Inferior parietal cortex (tissue), 1 donor: ENCODE measurements around the gene TMEM72.
A peak's percentile ranks its signal among the peaks of the same experiment; 100 is the strongest.
"Not testable (repeated sequence)": the region's sequence is repeated elsewhere in the genome, so short reads cannot be mapped to it uniquely, and the experiment has no call there.

Experiments
- DNase-seq: peaks from one replicate; pipeline ENCODE4 v3.0.0-alpha.2; 2016; ENCODE audit errors: extremely low spot score

TMEM72 gene

DNA sequence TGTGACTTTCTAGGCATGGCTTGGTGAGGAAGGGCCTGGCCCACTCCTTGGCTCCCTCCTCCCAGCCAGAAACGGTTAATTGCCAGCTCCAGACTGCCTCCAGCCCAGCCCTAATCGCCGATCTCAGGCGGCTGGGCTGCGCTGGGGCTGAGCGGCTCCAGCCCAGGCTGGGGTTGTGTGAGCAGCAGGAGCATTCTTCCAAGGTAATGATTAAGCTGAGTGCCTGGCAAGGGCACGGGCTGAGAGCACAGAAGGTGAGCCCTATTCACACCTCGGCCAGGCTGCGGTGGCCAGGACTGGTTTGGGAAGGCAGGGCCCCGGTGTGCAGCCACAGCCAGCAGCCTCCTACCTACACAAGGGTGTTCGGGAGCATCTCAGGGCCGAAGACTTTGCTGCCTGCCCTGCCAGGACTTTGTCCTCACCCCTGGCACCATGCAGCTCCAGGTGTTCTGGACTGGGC is at the start of gene TMEM72:
Gene TMEM72 (plus strand): TSS at position 257 of the 460 bp plus-strand sequence. CDS start 176 bp downstream, at position 433.
- no peak for DNase-seq

DNA sequence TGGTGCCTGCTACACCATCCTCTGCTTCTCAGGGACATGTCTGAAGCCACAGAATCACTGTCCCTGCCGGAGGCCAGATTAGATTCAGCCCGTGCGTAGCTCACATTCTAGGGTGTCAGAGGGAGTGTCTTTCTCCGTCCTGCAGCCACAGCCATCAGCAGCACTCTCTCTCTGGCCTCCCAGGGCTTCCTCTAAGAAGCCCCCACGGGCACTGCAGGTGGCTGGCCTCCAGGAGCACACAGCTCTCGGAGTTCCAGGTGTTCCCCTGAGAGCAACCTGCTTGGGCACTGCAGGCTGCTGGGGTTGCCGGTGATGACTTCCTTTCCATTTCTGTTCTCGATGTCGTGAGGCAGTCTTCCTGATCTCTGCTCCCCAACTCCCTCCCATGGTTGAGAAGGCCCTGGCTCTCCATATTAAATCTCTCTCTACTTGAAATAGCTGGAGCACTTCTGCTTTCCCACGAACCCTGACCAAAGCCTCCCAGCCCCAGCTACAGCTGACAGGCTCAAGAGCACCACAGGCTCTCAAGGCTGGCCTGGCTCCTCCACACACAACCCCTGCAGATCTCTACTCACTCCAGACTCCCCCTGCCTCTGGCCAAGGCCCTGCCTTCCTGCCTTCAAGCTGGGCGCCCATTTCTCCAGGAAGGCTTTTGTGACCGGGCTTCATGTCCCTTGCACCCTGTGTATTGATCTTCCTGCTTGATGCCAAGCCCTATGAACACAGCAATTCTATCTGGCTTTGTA is 49.0 kb upstream of the TMEM72 start:
- no peak for DNase-seq

DNA sequence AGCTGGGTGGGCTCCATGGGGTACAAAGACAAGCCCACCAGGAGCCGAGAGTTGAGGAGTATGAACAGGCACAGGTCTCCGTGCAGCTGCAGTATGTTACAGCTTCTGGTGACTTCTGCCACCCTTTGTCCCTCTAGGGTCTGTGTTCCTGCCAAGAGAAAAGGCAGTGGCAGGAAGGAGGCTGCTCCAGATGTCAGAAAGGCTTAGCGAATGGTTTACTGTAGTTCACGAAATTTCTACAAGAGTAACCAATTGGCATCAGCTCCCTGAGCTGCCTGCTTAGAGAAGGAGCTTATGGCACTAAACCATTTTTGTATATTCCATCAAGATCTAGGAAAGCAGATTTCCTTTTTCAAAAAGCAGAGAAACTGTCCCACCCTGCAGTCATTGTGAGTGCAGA is 48.2 kb upstream of the TMEM72 start:
- DNase-seq: no peak

DNA sequence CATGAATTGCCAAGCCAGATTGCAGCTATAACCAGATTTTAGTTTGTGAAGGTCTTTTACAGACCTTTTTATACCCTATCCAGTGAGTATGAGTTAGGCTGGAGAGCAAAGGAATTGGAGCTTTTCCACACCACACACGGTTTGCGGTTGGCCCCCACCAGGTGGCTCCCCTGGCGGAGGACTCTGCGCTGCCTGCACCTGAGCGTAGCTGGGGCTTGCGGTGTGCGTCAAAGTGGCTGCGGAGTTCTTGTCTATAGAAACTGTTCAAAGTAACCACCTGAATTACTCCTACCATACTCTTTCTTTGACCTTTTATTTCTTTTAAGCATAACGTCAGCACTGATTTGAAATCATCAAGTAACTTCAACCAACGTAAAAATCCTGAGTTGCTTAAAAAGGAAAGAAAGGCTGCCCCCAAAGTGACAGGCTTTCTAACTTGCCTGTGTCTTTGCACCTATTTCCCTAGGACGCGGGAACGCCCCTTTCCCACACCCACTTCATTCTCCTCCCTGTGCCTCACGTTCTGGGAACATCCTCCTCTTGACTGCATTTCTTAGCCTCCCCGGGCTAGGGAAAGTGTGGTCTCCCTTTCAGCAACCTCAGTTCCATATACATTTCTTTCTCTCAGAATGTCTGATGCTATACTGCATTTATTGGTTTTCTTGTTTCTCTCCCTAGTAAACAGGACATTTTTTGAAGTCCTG is 47.6 kb upstream of the TMEM72 start:
- no peak for DNase-seq

DNA sequence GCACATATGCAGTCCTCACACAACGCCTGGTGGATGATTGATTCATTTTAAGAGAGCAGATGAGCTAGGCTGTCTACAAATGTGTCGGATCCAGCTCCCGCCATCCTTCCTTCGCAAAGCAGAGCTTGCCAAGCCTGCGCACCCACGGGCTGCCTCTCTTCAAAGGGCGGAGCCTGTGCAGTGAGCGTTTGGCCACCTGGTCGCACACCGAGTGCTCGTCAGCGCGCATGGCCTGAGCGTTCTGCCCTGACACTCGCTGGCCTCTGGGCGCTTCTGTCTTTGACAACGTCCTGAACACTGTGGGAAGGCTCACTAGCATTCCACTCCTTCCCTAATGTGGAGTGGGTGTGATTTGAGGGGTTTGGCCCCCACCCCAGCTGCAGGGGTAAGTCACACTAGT is 47.1 kb upstream of the TMEM72 start:
- peak; percentile 40 for DNase-seq

DNA sequence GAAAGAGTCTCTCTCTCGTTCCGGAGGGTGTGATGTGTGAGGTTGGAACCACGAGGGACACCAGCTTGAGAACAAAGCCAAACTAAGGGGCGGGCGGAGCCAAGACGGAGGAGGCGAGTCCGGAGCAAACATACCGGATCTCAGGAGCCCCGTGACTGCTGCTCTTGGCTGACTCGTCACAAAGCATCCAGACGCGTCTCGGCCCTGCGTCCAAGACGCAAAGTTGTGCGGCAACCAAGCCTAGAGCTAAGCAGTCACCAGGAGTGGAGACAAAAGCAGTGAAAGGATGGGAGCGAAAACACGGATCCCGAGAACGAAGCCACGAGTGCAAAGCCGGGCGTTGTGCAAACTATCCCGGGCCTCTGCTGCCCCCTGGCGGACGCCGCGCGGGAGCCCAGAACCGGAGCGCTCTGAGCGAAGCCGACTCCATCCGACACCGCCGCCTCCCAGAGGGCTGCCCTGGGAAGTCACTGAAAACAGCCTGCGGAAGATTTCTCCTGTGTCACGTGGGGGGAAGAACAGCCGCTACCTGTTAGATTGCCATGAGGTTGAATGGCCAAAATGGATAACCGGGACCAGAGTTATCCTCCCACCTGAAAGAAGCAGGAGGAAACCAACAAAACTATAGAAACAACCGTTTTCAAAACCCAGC is 46.4 kb upstream of the TMEM72 start:
- DNase-seq: peak; percentile 95

DNA sequence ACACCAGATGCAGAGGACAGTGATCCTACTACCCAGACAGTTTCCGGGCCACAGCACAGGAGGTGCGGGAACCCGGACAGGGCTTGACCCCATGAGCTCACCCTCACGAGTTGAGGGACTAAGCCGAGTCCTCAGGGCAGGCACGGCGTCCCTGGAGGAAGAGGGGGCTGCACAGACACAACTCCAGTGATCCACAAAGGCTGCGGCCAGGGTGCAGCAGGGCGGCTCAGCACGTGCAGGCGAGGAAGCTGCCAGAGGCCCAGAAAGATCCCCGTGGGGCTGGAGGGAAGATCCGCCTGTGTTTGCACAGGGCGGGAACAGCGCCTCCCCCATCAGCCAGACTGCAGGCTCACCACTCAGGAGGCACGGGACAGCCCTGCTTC is 45.9 kb upstream of the TMEM72 start:
- DNase-seq: no peak

DNA sequence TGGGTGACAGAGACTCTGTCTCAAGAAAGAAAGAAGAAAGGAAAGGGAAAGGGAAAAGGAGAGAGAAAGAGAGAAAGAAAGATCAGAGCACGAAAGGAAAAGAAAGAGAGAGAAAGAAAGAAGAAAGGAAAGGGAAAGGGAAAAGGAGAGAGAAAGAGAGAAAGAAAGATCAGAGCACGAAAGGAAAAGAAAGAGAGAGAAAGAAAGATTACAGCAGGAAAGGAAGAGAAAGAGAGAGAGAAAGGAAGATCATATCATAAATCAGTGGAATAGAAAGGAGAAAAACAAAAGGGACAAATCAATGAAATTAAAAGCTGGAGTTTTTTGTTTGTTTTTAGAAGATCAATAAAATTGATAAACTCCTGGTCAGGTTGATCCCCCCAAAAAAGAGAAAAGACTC is 44.8 kb upstream of the TMEM72 start:
- DNase-seq: not testable (repeated sequence)

DNA sequence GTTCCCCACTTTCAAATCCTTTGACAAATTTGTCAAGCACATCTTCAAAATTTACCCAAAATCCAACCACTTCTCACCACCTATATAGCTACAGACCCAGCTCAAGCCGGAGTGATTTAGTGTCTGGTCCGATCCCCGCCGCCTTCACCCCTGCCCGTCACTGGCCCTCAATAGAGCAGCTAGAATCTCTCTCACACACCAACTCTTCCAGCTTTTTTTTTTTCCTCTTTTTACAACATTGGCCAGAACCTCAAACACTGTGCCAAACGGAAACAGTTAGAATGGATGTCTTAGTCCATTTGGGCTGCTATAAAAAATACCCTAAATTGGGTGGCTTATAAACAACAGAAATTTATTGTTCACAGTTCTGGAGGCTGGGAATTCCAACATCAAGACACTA is 41.1 kb upstream of the TMEM72 start:
- no peak for DNase-seq

DNA sequence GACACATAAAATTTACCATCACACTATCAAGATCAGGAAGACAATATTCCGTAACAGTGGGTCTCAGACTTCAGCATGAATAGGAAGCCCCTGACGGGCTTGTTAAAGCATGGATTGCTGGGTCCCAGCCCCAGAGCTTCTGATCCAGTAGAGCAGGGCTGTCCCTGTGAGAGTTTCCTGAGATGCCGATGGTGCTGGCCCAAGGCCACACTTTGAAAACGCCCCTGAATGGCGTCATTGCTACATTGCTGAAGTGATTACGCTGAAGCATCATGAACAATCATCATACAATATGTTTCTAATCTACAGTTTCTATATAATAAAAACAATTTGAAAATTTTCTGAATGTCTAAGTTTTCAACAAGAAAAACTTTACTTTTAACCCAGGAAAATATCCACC is 38.0 kb upstream of the TMEM72 start:
- no peak for DNase-seq

DNA sequence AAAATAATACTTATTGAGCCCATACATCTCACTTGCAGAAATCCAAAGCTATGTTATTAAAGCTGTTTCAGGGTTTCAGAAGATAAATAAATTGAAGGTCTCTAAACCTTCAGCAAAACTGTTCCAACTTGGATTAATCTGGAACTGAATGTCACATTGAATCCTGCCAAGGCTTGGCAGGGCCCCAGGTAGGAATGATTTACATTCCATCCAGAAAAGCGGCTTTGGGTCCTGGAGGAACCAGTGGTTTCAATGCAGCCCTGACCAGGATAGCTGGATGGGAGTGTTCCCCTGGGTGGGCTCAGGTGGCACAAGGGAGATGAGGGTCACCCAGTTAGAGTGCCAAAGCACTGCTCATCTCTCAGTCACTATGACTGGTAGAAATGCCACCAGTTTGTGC is 37.0 kb upstream of the TMEM72 start:
- no peak for DNase-seq

DNA sequence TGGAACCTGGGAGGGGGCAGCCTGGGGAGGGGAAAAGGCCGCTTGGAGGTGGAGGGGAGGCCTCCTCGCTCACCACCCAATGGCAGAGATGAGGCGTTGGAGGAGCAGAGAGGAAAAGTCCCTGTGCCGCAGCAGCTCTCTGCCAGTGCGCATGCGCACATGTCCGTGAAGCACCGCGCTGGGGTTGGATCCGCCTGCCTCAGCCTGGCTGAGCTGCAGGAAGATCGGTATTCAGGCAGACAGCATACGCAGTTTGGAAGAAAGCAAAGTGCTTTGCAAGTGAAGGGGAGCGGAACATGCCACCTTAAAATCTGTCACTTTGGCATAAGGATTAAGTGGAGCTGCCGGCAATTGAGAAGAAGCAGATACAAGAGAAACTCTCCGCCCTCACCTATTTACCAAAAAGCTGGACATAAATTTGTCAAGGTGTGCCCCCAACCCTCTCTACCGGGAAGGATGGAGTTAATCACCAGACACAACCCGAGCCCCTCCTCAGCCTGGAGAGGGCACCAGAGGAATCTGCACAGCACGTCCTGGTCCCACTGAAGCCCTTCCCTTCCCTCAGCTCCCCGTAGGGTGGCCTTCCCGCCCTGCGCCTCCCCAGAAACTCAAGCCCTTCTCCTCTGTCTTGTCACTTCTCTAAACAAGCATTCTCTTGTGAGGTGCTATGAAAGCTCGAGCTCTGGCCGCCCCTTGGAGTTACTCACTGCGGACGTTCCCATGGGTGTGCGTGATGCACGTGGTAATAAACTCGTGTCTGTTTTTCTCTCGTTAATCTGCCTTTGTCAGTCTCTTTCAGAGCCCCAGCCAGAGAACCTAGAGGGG is 32.2 kb upstream of the TMEM72 start:
- peak; percentile 90 for DNase-seq

DNA sequence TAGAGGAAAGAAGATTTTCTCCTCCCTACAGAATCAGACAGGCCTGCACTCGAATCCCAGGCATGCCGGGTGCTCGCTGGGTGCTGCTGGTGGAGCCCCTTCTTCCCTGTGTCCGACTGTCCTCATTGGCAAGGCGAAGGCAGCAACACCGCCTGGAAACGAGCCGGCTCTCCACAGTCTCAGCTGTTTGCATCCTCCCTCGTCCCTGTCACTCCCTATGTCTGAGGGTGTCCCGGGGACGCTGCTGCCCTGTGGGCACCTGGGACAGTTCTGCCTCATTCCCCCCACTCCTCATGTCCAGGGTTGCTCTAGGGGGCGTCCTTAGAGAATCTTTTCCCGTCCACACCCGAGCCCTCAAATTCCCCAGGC is 31.6 kb upstream of the TMEM72 start:
- DNase-seq: no peak

DNA sequence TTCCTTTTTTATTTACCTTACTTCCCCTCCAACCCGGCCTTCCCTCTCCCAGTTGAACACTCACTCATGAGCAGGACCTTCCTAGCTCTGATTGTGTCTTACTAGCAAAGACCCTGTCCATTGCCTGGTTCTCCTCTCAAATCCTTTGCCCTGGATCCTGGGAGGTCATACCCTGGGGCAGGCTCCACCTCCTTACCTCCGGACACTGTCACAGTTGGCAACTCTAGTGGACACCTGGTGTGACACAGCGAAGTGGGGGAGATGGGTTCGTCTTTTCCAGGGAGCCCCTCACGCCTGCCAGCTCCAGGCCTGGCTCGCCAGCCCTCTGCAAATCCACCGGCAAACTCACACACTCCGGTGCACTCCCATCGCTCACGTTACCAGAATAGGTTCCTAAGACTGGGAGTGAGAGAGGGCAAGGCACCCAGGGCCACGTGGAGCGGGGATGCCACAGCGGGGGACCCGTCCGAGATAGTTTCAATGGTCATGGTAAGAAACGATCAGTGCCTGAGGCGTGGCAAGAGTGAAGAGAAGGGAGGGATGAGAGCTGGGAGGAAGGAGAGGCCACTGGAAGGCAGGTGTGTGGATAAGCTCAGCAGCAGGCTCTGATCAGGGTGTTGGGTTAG is 30.9 kb upstream of the TMEM72 start:
- DNase-seq: no peak

DNA sequence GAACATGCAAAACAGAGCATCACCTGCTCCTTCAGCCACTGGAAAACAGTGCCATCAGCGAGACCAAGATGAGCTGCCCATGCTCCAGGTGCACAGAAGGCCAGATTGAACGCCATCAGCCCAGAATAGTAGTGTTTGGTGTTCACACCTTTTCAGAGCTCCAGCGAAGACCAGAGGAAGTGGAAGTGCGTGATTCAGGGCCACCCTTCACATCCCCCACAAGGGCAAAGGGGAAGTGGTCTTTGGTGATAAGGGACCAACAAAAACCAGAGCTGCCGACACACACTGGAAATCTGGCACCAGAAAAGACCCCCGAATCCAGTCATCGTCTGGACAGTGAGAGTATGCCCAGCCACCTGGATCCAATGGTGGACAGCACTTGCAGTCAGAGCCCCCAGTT is 29.5 kb upstream of the TMEM72 start:
- no peak for DNase-seq

DNA sequence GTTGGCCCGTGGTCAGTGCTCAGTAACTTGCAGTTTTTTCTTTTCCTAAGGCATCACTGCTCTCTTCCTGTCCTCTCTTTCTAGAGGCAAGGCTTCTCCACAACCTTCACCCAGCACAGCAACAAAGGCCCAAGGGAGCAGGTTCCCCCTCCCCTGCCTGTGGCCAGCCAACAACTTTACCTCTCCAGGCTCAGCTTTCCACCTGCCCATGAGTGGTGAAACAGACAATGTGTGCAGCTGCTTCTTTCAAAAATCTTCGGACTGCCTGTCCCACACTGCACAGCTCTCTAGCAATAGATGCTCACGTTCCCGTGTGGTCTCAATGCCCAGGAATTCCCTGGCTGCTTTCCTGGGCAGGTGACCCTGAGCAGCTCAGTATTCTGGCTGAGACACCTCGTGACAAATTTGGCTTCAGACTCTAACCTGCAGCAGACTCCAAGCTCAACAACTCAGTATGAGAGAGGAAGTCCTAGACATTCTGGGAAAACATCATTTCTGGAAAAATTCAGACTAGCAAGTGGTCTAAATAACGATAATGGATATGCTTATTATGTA is 28.9 kb upstream of the TMEM72 start:
- no peak for DNase-seq

DNA sequence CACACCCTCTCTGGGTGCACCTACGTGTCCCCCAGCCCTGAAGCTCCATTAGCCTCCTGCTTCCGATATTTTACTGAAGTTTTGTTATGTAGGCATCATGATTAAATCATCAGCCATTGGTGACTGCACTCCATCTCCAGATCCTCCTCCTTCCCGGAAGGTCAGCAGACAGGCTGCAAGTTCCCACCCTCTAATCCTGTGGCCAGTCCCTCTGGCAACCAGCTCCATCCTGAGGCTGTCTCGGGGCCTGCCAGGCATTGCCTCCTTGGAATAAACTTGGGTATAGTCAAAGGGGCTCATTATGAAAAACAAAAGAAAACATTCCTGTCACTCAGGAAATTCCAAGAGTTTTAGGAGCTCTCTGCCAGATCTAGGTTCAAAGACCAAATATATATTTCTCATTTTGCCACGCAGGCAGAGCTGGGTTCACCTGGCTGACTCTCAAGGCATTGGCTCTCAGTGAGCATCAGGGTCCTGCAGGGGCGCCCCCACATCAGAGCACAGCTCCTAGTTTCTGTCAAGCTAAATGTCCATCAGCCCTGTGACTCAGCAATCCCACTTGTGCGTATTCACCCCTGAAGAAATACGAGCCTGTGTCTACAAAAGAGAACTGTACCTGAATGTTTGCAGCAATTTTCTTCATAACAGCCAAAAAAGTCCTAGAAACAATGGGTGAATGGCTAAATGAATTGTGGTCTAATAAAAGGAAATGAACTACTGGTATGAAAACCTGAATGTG is 27.4 kb upstream of the TMEM72 start:
- no peak for DNase-seq

DNA sequence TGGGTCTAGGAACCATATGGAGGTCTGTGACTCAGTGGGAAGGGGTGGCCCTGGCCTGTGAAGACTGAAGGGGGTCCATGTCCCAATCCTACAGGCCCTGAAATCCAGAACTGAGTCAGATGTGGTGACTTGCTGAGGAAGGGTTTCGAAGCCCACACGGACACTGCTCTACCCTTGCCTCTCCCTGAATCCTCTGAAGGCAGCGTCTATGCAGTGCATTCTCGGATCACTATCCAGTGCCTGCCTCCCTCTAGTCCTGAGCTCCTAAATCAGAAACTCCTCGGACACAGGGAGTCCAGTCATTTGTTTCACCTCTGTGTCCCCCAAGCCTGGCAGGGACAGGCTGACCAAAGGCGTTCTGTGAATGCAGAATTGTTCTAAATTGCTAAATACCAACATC is 25.4 kb upstream of the TMEM72 start:
- no peak for DNase-seq

DNA sequence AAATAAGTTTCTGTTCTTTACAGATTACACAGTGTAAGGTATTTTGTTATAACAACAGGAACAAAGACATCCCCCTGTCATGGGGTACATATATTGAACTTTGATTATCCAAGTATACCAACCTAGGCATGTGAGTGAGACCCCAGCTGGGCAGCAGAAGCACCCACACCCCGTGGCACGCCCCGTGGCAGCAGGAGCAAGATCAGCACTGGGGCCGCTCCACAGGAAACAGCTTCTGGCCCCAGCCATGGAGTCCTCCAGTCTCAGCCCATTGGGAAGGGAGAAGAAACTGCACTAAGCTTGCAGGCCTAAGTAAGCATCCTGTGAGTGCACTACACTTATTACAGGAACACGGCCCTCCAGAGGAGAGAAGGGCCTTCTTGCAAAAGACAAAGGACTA is 24.2 kb upstream of the TMEM72 start:
- no peak for DNase-seq

DNA sequence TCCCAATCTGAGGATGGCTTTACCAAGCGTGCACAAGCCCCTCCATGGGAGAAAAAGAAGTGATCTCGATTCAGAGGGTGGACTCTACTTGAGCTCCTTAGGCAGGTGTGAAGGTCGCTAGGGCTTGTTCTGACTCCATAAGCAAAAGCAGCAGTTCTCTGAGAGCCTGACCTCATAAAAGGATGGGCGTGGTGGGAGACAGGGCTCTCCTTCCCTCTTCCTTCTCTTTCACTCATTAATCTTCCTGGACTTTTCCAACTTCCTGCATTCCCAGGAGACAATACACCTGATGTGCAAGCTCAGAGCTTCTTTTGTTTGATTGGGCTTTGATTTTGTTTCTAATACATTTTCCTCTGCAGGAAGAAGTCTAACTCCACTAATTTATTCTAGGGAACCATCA is 22.3 kb upstream of the TMEM72 start:
- DNase-seq: no peak

DNA sequence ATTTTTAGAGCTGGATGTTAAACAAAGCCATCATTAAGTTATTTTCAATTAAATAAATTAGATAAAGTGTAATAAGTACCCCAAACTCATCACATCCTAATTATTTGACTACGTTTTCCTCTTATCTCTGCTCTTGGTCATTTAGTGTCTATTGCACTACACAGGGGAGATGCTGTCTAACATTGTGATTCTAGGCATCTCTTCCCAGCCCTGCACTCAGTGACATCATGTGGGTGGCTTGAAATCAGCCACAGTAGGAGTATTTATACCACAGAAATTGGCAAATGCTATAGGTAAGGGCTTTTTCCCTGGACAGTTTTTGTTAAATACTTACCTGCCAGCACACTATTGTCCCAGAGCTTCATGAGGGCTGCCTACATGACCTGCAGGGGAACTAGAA is 21.3 kb upstream of the TMEM72 start:
- DNase-seq: no peak
